ENCODE data around the gene TNRC18.

DNA sequence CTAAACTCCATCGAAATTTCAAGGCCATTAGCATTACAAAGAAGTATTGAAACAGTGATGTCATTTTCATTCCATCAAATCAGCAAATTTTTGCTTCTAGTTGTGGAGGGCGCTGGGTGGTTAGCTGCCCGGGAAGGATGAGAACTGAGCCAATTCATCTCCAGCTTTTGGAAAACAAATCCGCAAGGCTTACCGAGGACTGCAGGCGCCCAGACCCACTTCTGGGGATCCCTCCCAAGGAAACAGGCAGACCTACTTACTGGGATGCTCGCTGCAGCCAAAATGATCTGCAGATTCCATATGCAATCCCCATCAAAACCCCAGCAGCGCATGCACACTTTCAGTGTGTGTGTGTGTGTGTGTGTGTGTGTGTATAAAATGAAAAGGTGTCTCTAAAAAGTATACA, 19.2 kb downstream of the TNRC18 start:
- TF ChIP-seq, protein P1, sequence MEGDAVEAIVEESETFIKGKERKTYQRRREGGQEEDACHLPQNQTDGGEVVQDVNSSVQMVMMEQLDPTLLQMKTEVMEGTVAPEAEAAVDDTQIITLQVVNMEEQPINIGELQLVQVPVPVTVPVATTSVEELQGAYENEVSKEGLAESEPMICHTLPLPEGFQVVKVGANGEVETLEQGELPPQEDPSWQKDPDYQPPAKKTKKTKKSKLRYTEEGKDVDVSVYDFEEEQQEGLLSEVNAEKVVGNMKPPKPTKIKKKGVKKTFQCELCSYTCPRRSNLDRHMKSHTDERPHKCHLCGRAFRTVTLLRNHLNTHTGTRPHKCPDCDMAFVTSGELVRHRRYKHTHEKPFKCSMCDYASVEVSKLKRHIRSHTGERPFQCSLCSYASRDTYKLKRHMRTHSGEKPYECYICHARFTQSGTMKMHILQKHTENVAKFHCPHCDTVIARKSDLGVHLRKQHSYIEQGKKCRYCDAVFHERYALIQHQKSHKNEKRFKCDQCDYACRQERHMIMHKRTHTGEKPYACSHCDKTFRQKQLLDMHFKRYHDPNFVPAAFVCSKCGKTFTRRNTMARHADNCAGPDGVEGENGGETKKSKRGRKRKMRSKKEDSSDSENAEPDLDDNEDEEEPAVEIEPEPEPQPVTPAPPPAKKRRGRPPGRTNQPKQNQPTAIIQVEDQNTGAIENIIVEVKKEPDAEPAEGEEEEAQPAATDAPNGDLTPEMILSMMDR (IDR thresholded peaks at IDR 0.05) = no peak
- no peak for TF ChIP-seq EZH2 (IDR thresholded peaks at IDR 0.05; ENCODE audit: borderline replicate concordance, insufficient read depth, low read depth, low read length, poor library complexity, severe bottlenecking)

All from B cell (primary cell).